IPS-15b (cell line): ENCODE results near the gene MGST3.
"Not testable (repeated sequence)": the region's sequence is repeated elsewhere in the genome, so short reads cannot be mapped to it uniquely, and the experiment has no call there.

Experiments used
- H3K27me3 ChIP-seq: one replicate; pipeline ENCODE4 v1.6.1; 2013; ENCODE audit warnings: low read length; ENCODE audit not compliant: control insufficient read depth, insufficient read depth
- H3K36me3 ChIP-seq: one replicate; pipeline ENCODE4 v1.6.1; 2013; ENCODE audit warnings: low read length; ENCODE audit not compliant: control insufficient read depth, insufficient read depth
- H3K4me1 ChIP-seq: one replicate; pipeline ENCODE4 v1.6.1; 2013; ENCODE audit warnings: mild to moderate bottlenecking, low read length; ENCODE audit not compliant: control insufficient read depth, insufficient read depth
- H3K4me3 ChIP-seq: one replicate; pipeline ENCODE4 v1.5.1; 2013; ENCODE audit warnings: low read depth, low read length
- H3K9ac ChIP-seq: one replicate; pipeline ENCODE4 v1.6.1; 2013; ENCODE audit warnings: low read depth, mild to moderate bottlenecking, low read length
- H3K9me3 ChIP-seq: one replicate; pipeline ENCODE4 v1.6.1; 2013; ENCODE audit warnings: mild to moderate bottlenecking, low read length; ENCODE audit not compliant: control insufficient read depth, insufficient read depth

MGST3 gene

GRCh38 chr1:165644064-165644735 lies 13.2 kb downstream of the MGST3 start:
- H3K27me3 ChIP-seq, result no peaks in the 10 kb centered on the region
- no peak overlapping the region for H3K4me3 ChIP-seq
- no peaks in the 10 kb centered on the region for H3K36me3 ChIP-seq
- no peaks in the 10 kb centered on the region for H3K9me3 ChIP-seq
- no peak overlapping the region for H3K9ac ChIP-seq
- peaks cover 4% of the 10 kb centered on the region for H3K4me1 ChIP-seq

- no peak overlapping the region for H3K9ac ChIP-seq
- no peaks in the 10 kb centered on the region for H3K36me3 ChIP-seq
- no peaks in the 10 kb centered on the region for H3K9me3 ChIP-seq
- H3K4me3 ChIP-seq, result no peak overlapping the region
- no peaks in the 10 kb centered on the region for H3K27me3 ChIP-seq
- H3K4me1 ChIP-seq, result peaks cover 4% of the 10 kb centered on the region
These were observed 14.8 kb downstream of the MGST3 start for GRCh38 chr1:165645654-165646366.

GRCh38 chr1:165647517-165647916 lies 16.5 kb downstream of the MGST3 start:
- H3K9ac ChIP-seq, result no peak overlapping the region
- H3K9me3 ChIP-seq, result no peaks in the 10 kb centered on the region
- H3K4me3 ChIP-seq, result no peak overlapping the region
- H3K36me3 ChIP-seq, result no peaks in the 10 kb centered on the region
- no peaks in the 10 kb centered on the region for H3K27me3 ChIP-seq
- no peaks in the 10 kb centered on the region for H3K4me1 ChIP-seq

GRCh38 chr1:165647970-165648369 lies 16.9 kb downstream of the MGST3 start:
- no peaks in the 10 kb centered on the region for H3K36me3 ChIP-seq
- H3K9ac ChIP-seq, result no peak overlapping the region
- H3K4me3 ChIP-seq, result no peak overlapping the region
- H3K9me3 ChIP-seq, result no peaks in the 10 kb centered on the region
- H3K4me1 ChIP-seq, result no peaks in the 10 kb centered on the region
- no peaks in the 10 kb centered on the region for H3K27me3 ChIP-seq

- Histone ChIP-seq H3K27me3 (no peaks in the 10 kb centered on the region), H3K4me3 (no peak overlapping the region), H3K9me3 (no peaks in the 10 kb centered on the region), H3K36me3 (no peaks in the 10 kb centered on the region), H3K9ac (no peak overlapping the region), H3K4me1 (no peaks in the 10 kb centered on the region)
These were observed 18.0 kb downstream of the MGST3 start for GRCh38 chr1:165648919-165649572.

GRCh38 chr1:165650981-165651625 lies 20.1 kb downstream of the MGST3 start:
- Histone ChIP-seq H3K4me1 (no peaks in the 10 kb centered on the region), H3K27me3 (no peaks in the 10 kb centered on the region), H3K4me3 (no peak overlapping the region), H3K9ac (no peak overlapping the region), H3K9me3 (no peaks in the 10 kb centered on the region), H3K36me3 (peaks cover 2% of the 10 kb centered on the region)

- H3K4me3 ChIP-seq, H3K4me1 ChIP-seq, H3K9ac ChIP-seq, H3K27me3 ChIP-seq, H3K9me3 ChIP-seq, H3K36me3 ChIP-seq: not testable (repeated sequence)
These were observed 27.9 kb downstream of the MGST3 start for GRCh38 chr1:165658766-165659580.

- H3K27me3 ChIP-seq, result no peaks in the 10 kb centered on the region
- no peaks in the 10 kb centered on the region for H3K9me3 ChIP-seq
- no peak overlapping the region for H3K4me3 ChIP-seq
- H3K36me3 ChIP-seq, result peaks cover 4% of the 10 kb centered on the region
- no peaks in the 10 kb centered on the region for H3K4me1 ChIP-seq
- H3K9ac ChIP-seq, result no peak overlapping the region
These were observed 28.5 kb downstream of the MGST3 start for GRCh38 chr1:165659581-165659895.

- H3K4me1 ChIP-seq, result no peaks in the 10 kb centered on the region
- no peak overlapping the region for H3K9ac ChIP-seq
- no peaks in the 10 kb centered on the region for H3K27me3 ChIP-seq
- no peak overlapping the region for H3K4me3 ChIP-seq
- peaks cover 2% of the 10 kb centered on the region for H3K36me3 ChIP-seq
- H3K9me3 ChIP-seq, result no peaks in the 10 kb centered on the region
These were observed 30.7 kb downstream of the MGST3 start for GRCh38 chr1:165661703-165662102.

- H3K9ac ChIP-seq, result no peak overlapping the region
- H3K36me3 ChIP-seq, result peaks cover 3% of the 10 kb centered on the region
- H3K9me3 ChIP-seq, result no peaks in the 10 kb centered on the region
- no peaks in the 10 kb centered on the region for H3K27me3 ChIP-seq
- H3K4me3 ChIP-seq, result no peak overlapping the region
- no peaks in the 10 kb centered on the region for H3K4me1 ChIP-seq
These were observed 31.2 kb downstream of the MGST3 start for GRCh38 chr1:165662186-165662585.

GRCh38 chr1:165666152-165666825 lies 35.3 kb downstream of the MGST3 start:
- no peaks in the 10 kb centered on the region for H3K27me3 ChIP-seq
- H3K4me1 ChIP-seq, result no peaks in the 10 kb centered on the region
- H3K9me3 ChIP-seq, result no peaks in the 10 kb centered on the region
- H3K9ac ChIP-seq, result no peak overlapping the region
- H3K4me3 ChIP-seq, result no peak overlapping the region
- H3K36me3 ChIP-seq, result peaks cover 6% of the 10 kb centered on the region
